ENCODE data around the gene SNX14. TPM values are rescaled to one million over a fixed set of nuclear protein-coding genes. Genes with fewer than 3 reads are reported as not detected.

SNX14 gene
- total and polyA plus RNA-seq, 8 donors: 11.2 to 209 (median 61.5) TPM

DNA sequence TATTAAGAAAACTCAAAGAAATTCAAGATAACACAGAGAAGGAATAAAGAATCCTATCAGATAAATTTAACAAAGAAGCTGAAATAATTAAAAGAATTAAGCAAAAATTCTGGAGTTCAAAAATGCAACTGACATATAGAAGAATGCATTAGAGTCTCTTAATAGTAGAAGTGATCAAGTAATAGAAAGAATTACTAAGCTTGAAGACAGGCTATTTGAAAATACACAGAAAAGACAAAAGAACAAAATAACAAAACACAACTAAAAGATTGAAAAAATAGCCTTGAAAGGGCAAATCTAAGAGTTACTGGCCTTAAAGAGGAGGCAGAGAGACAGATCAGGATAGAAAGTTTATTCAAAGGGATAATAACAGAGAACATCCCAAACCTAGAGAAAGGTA is 12.1 kb downstream of the SNX14 start:
- no peak for DNase-seq
- intact Hi-C loops (cut with DNase I; ENCODE audit: low total_unique reads): no loop called here
- TF ChIP-seq POLR2AphosphoS5 (IDR thresholded peaks at IDR 0.05): no peak
- TF ChIP-seq CTCF (IDR thresholded peaks at IDR 0.05): no peak
- no peak for TF ChIP-seq EP300 (IDR thresholded peaks at IDR 0.05)
- no peak for TF ChIP-seq POLR2A (IDR thresholded peaks at IDR 0.05)

DNA sequence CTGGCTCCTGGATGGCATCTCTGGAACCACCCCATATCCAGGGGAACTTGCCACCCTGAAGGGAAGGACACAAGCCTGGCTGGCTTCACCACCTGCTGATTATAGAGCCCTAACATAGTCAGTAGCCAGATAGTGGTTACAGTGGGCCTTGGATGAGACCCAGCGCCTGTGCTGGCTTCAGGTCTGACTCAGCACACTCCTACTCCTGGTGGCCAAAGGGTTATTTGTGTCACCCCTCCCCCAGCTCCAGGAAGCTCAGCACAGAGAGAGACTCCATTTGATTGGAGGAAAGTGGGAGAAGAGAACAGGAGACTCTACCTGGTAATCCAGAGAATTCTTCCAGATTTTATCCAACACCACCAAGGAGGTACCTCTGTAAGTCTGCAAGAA is 12.8 kb downstream of the SNX14 start:
- H3K4me3 ChIP-seq: no peak overlapping the region
- no peaks in the 10 kb centered on the region for H3K27me3 ChIP-seq
- peaks cover 9 to 58% (median 40%) of the 10 kb centered on the region in 4 donors for H3K4me1 ChIP-seq
- H3K27ac ChIP-seq: peak overlapping the region; percentile 42 to 76 (median 64)
- TF ChIP-seq POLR2AphosphoS5 (IDR thresholded peaks at IDR 0.05) (peak in 1 of 3 donors; percentile 2), POLR2A (IDR thresholded peaks at IDR 0.05) (no peak)
- H3K36me3 ChIP-seq: peaks cover 0 to 7% (median 0%) of the 10 kb centered on the region in 4 donors
- WGBS, 5 donors: 38 to 79% (median 68%) methylated on average over 1 of the region's 1 CpG
- H3K9me3 ChIP-seq: peaks cover 0 to 23% (median 3%) of the 10 kb centered on the region in 4 donors
- intact Hi-C loops (cut with DNase I; ENCODE audit: low total_unique reads): no loop called here
- DNase-seq: peak in 1 of 2 donors; percentile 45

More for the DNA sequence above, 12.1 kb downstream of the SNX14 start:
- Histone ChIP-seq H3K27me3 (no peaks in the 10 kb centered on the region), H3K36me3 (peaks cover 0 to 7% (median 0%) of the 10 kb centered on the region in 4 donors), H3K27ac (peak overlapping the region in 2 of 5 donors; percentile 64 to 69), H3K9me3 (peaks cover 0 to 23% (median 3%) of the 10 kb centered on the region in 4 donors), H3K4me3 (no peak overlapping the region), H3K4me1 (peaks cover 9 to 51% (median 34%) of the 10 kb centered on the region in 4 donors)

GRCh38 chr6:85580118-85580877 is 13.4 kb downstream of the SNX14 start:
- Histone ChIP-seq H3K36me3 (peaks cover 0 to 7% (median 0%) of the 10 kb centered on the region in 4 donors), H3K4me3 (no peak overlapping the region), H3K27me3 (no peaks in the 10 kb centered on the region), H3K27ac (peak overlapping the region; percentile 42 to 76 (median 64)), H3K4me1 (peaks cover 9 to 63% (median 45%) of the 10 kb centered on the region in 4 donors), H3K9me3 (peaks cover 0 to 23% (median 3%) of the 10 kb centered on the region in 4 donors)
- TF ChIP-seq CTCF (IDR thresholded peaks at IDR 0.05) (no peak), EP300 (IDR thresholded peaks at IDR 0.05) (no peak), POLR2A (IDR thresholded peaks at IDR 0.05) (no peak), POLR2AphosphoS5 (IDR thresholded peaks at IDR 0.05) (no peak)
- DNase-seq: peak; percentile 45 to 57
- 70 to 82% (median 75%) methylated on average over 5 of the region's 5 CpGs for WGBS, 5 donors
- intact Hi-C loops (cut with DNase I; ENCODE audit: low total_unique reads): no loop called here

GRCh38 chr6:85579581-85579980 is 14.1 kb downstream of the SNX14 start:
- TF ChIP-seq CTCF (IDR thresholded peaks at IDR 0.05) (no peak), POLR2AphosphoS5 (IDR thresholded peaks at IDR 0.05) (no peak), POLR2A (IDR thresholded peaks at IDR 0.05) (no peak), EP300 (IDR thresholded peaks at IDR 0.05) (no peak)
- Histone ChIP-seq H3K9me3 (peaks cover 0 to 23% (median 3%) of the 10 kb centered on the region in 4 donors), H3K4me3 (no peak overlapping the region), H3K27me3 (no peaks in the 10 kb centered on the region), H3K4me1 (peaks cover 9 to 71% (median 49%) of the 10 kb centered on the region in 4 donors), H3K27ac (peak overlapping the region; percentile 42 to 76 (median 64)), H3K36me3 (peaks cover 0 to 7% (median 0%) of the 10 kb centered on the region in 4 donors)
- intact Hi-C loops (cut with DNase I; ENCODE audit: low total_unique reads): no loop called here
- DNase-seq: no peak
- 68 to 86% (median 69%) methylated on average over 3 to 4 of the region's 4 CpGs for WGBS, 5 donors

Measured in stomach (tissue), 9 donors.